Activated CD4-positive, alpha-beta T cell treated with anti-CD3 and anti-CD28 coated beads, Interleukin-2, amount 50 U/mL, for 24 hours (primary cell): Measurements from ENCODE around the gene OAS3.
"Not testable (repeated sequence)": the region's sequence is repeated elsewhere in the genome, so short reads cannot be mapped to it uniquely, and the experiment has no call there.

Source experiments
- DNase-seq, 2 donors: peaks; one replicate each; pipeline ENCODE4 v3.0.0-alpha.2; 2020; ENCODE audit warnings: low read depth in 1 of 2, low spot score in 1 of 2

Gene OAS3

GRCh38 chr12:112919121-112919520 lies 19.2 kb upstream of the OAS3 start:
- no peak for DNase-seq

GRCh38 chr12:112924986-112925385 lies 13.3 kb upstream of the OAS3 start:
- DNase-seq = no peak

GRCh38 chr12:112926416-112927033 lies 11.7 kb upstream of the OAS3 start:
- DNase-seq = not testable (repeated sequence)

- no peak for DNase-seq
Measured at GRCh38 chr12:112927475-112927874, 10.8 kb upstream of the OAS3 start.

GRCh38 chr12:112927925-112928324 lies 10.3 kb upstream of the OAS3 start:
- no peak for DNase-seq

GRCh38 chr12:112928978-112929377 lies 9.3 kb upstream of the OAS3 start:
- DNase-seq = no peak

- no peak for DNase-seq
Measured at GRCh38 chr12:112929715-112930114, 8.6 kb upstream of the OAS3 start.

- no peak for DNase-seq
Measured at GRCh38 chr12:112930350-112930749, 7.9 kb upstream of the OAS3 start.

- DNase-seq = no peak
Measured at GRCh38 chr12:112932485-112933128, 5.7 kb upstream of the OAS3 start.

GRCh38 chr12:112933129-112933505 lies 5.2 kb upstream of the OAS3 start:
- DNase-seq = no peak

GRCh38 chr12:112936264-112936663 lies 2.0 kb upstream of the OAS3 start:
- no peak for DNase-seq

GRCh38 chr12:112936927-112937326 lies 1.3 kb upstream of the OAS3 start:
- DNase-seq = no peak

- no peak for DNase-seq
Measured at GRCh38 chr12:112938751-112939150, 477 bp downstream of the OAS3 start.

GRCh38 chr12:112939761-112940381 lies 1.6 kb downstream of the OAS3 start:
- DNase-seq = no peak

GRCh38 chr12:112941528-112942335 lies 3.5 kb downstream of the OAS3 start:
- DNase-seq = no peak

GRCh38 chr12:112942572-112942971 lies 4.3 kb downstream of the OAS3 start:
- DNase-seq = no peak

- no peak for DNase-seq
Measured at GRCh38 chr12:112944024-112944690, 5.9 kb downstream of the OAS3 start.

GRCh38 chr12:112945515-112945914 lies 7.2 kb downstream of the OAS3 start:
- no peak for DNase-seq

- DNase-seq = no peak
Measured at GRCh38 chr12:112946236-112947000, 8.1 kb downstream of the OAS3 start.

- DNase-seq = no peak
Measured at GRCh38 chr12:112947314-112947713, 9.0 kb downstream of the OAS3 start.

GRCh38 chr12:112947761-112948160 lies 9.5 kb downstream of the OAS3 start:
- DNase-seq = no peak
